Mesenchymal stem cell (in vitro differentiated cells and primary cell): ENCODE measurements around the gene ASTN2.

Experiments
- DNase-seq: peaks from one replicate; pipeline ENCODE4 v3.0.0-alpha.2; 2013
- H2AFZ ChIP-seq: one replicate; pipeline ENCODE4 v1.6.1; 2013; ENCODE audit warnings: low read depth, mild to moderate bottlenecking, control low read depth, inconsistent platforms, low read length, moderate library complexity
- H2AK5ac ChIP-seq: 2 replicates; pipeline ENCODE4 v1.6.1; 2013; ENCODE audit warnings: low read length, moderate library complexity, mild to moderate bottlenecking, inconsistent platforms; ENCODE audit not compliant: severe bottlenecking
- H2BK120ac ChIP-seq: one replicate; pipeline ENCODE4 v1.6.1; 2013; ENCODE audit warnings: low read depth, mild to moderate bottlenecking, inconsistent platforms, low read length, moderate library complexity
- H2BK12ac ChIP-seq, 2 experiments: one replicate each; pipeline ENCODE4 v1.6.1; 2013; ENCODE audit warnings: inconsistent platforms in 2 of 2, low read length in 2 of 2, mild to moderate bottlenecking in 2 of 2, moderate library complexity in 2 of 2, control low read depth in 1 of 2
- H2BK15ac ChIP-seq: one replicate; pipeline ENCODE4 v1.6.1; 2013; ENCODE audit warnings: mild to moderate bottlenecking, low read depth, inconsistent platforms; ENCODE audit not compliant: poor library complexity, severe bottlenecking
- H2BK5ac ChIP-seq: 2 replicates; pipeline ENCODE4 v1.6.1; 2013; ENCODE audit warnings: low read depth, mild to moderate bottlenecking, low read length, control low read depth, inconsistent platforms; ENCODE audit not compliant: poor library complexity, severe bottlenecking
- H3K14ac ChIP-seq, 2 experiments: one replicate each; pipeline ENCODE4 v1.6.1; 2013; ENCODE audit warnings: inconsistent platforms in 2 of 2, low read length in 2 of 2, control low read depth in 1 of 2, mild to moderate bottlenecking in 1 of 2, moderate library complexity in 1 of 2
- H3K18ac ChIP-seq, 2 experiments: one replicate each; pipeline ENCODE4 v1.6.1; 2013; ENCODE audit warnings: inconsistent platforms in 2 of 2, low read length in 2 of 2, control low read depth in 1 of 2, low read depth in 1 of 2, mild to moderate bottlenecking in 1 of 2
- H3K23ac ChIP-seq, 2 experiments: one replicate each; pipeline ENCODE4 v1.6.1; 2013; ENCODE audit warnings: inconsistent platforms in 2 of 2, low read length in 2 of 2, mild to moderate bottlenecking in 2 of 2, moderate library complexity in 2 of 2, control low read depth in 1 of 2
- H3K27ac ChIP-seq: 2 replicates; pipeline ENCODE4 v1.5.1; 2013; ENCODE audit warnings: mild to moderate bottlenecking, moderate library complexity, low read length, control low read depth, inconsistent platforms; ENCODE audit not compliant: poor library complexity, severe bottlenecking
- H3K27me3 ChIP-seq, 2 experiments: 2 replicates each; pipeline versions ENCODE4 v1.6.1 to v1.7.0; 2013; ENCODE audit warnings: low read length in 2 of 2, mild to moderate bottlenecking in 2 of 2, moderate library complexity in 2 of 2, control low read depth in 1 of 2, inconsistent platforms in 1 of 2; ENCODE audit not compliant: control insufficient read depth in 1 of 2, insufficient read depth in 1 of 2
- H3K36me3 ChIP-seq, 2 experiments: 2 replicates each; pipeline versions ENCODE4 v1.6.1 to v1.7.0; 2013; ENCODE audit warnings: low read length in 2 of 2, control low read depth in 1 of 2, inconsistent platforms in 1 of 2, low read depth in 1 of 2, mild to moderate bottlenecking in 1 of 2; ENCODE audit not compliant: insufficient read depth in 2 of 2, control insufficient read depth in 1 of 2
- H3K4ac ChIP-seq, 2 experiments: one replicate each; pipeline ENCODE4 v1.6.1; 2013; ENCODE audit warnings: inconsistent platforms in 2 of 2, low read length in 2 of 2, mild to moderate bottlenecking in 2 of 2, moderate library complexity in 2 of 2, control low read depth in 1 of 2, low read depth in 1 of 2
- H3K4me1 ChIP-seq: 2 replicates; pipeline ENCODE4 v1.6.1; 2013; ENCODE audit warnings: low read depth, low read length, control low read depth; ENCODE audit not compliant: control insufficient read depth, insufficient read depth
- H3K4me2 ChIP-seq: 2 replicates; pipeline ENCODE4 v1.6.1; 2013; ENCODE audit warnings: low read length, mild to moderate bottlenecking, inconsistent platforms; ENCODE audit not compliant: poor library complexity, severe bottlenecking
- H3K4me3 ChIP-seq, 2 experiments: 2 replicates each; pipeline versions ENCODE4 v1.5.1 to v1.7.0; 2013; ENCODE audit warnings: low read length in 2 of 2, mild to moderate bottlenecking in 2 of 2, control low read depth in 1 of 2, low read depth in 1 of 2; ENCODE audit not compliant: insufficient read depth in 1 of 2
- H3K79me1 ChIP-seq: replicated peaks from 2 replicates; pipeline ENCODE4 v1.6.1; 2013; ENCODE audit warnings: mild to moderate bottlenecking, control low read depth, low read length, inconsistent platforms; ENCODE audit not compliant: poor library complexity, severe bottlenecking
- H3K9ac ChIP-seq: 2 replicates; pipeline ENCODE4 v1.7.0; 2013; ENCODE audit warnings: mild to moderate bottlenecking, low read length, moderate library complexity
- H3K9me3 ChIP-seq: 2 replicates; pipeline ENCODE4 v1.7.0; 2013; ENCODE audit warnings: mild to moderate bottlenecking, low read length; ENCODE audit not compliant: control insufficient read depth
- H4K8ac ChIP-seq: one replicate; pipeline ENCODE4 v1.6.1; 2013; ENCODE audit warnings: inconsistent platforms, mild to moderate bottlenecking, low read length, moderate library complexity
- H4K91ac ChIP-seq: one replicate; pipeline ENCODE4 v1.6.1; 2013; ENCODE audit warnings: mild to moderate bottlenecking, low read length, inconsistent platforms
- WGBS: methylation state at CpG from one replicate; pipeline ENCODE4 v1.1.7; 2013; ENCODE audit warnings: mixed read lengths; 5-methylcytosine and 5-hydroxymethylcytosine counted together

Gene ASTN2

GRCh38 chr9:116464987-116465571 lies 949.8 kb downstream of the ASTN2 start:
- Histone ChIP-seq H3K79me1 (no peaks in the 10 kb centered on the region), H4K8ac (no peak overlapping the region), H3K27ac (no peak overlapping the region), H2BK15ac (no peak overlapping the region), H3K4me3 (no peak overlapping the region), H3K18ac (no peak overlapping the region), H3K4me1 (peaks cover 2% of the 10 kb centered on the region), H2BK5ac (no peak overlapping the region), H3K36me3 (peaks cover 0 to 7% of the 10 kb centered on the region in 2 experiments), H2BK120ac (no peak overlapping the region), H3K9me3 (no peaks in the 10 kb centered on the region), H2AK5ac (no peak overlapping the region), H2BK12ac (no peak overlapping the region), H3K27me3 (no peaks in the 10 kb centered on the region), H3K4ac (no peak overlapping the region), H3K4me2 (no peak overlapping the region), H3K14ac (no peak overlapping the region), H2AFZ (no peak overlapping the region), H4K91ac (no peak overlapping the region), H3K9ac (no peak overlapping the region), H3K23ac (no peak overlapping the region)
- WGBS = 88% methylated on average over 9 of the region's 12 CpGs
- DNase-seq = no peak

GRCh38 chr9:116464423-116464822 lies 950.4 kb downstream of the ASTN2 start:
- H2AK5ac ChIP-seq = no peak overlapping the region
- no peaks in the 10 kb centered on the region for H3K27me3 ChIP-seq
- H2BK12ac ChIP-seq = no peak overlapping the region
- no peak overlapping the region for H3K4ac ChIP-seq
- H3K9me3 ChIP-seq = no peaks in the 10 kb centered on the region
- no peak overlapping the region for H4K91ac ChIP-seq
- no peak overlapping the region for H2AFZ ChIP-seq
- H2BK5ac ChIP-seq = no peak overlapping the region
- peaks cover 0 to 6% of the 10 kb centered on the region in 2 experiments for H3K36me3 ChIP-seq
- H3K23ac ChIP-seq = no peak overlapping the region
- H3K79me1 ChIP-seq = no peaks in the 10 kb centered on the region
- H3K9ac ChIP-seq = no peak overlapping the region
- peaks cover 2% of the 10 kb centered on the region for H3K4me1 ChIP-seq
- no peak overlapping the region for H2BK120ac ChIP-seq
- H3K18ac ChIP-seq = no peak overlapping the region
- H4K8ac ChIP-seq = no peak overlapping the region
- H3K4me2 ChIP-seq = no peak overlapping the region
- H2BK15ac ChIP-seq = no peak overlapping the region
- no peak for DNase-seq
- no peak overlapping the region for H3K27ac ChIP-seq
- H3K4me3 ChIP-seq = no peak overlapping the region
- no peak overlapping the region for H3K14ac ChIP-seq

GRCh38 chr9:116461632-116462031 lies 953.2 kb downstream of the ASTN2 start:
- Histone ChIP-seq H2AK5ac (no peak overlapping the region), H3K79me1 (no peaks in the 10 kb centered on the region), H3K18ac (no peak overlapping the region), H2BK5ac (no peak overlapping the region), H3K14ac (no peak overlapping the region), H2BK12ac (no peak overlapping the region), H4K8ac (no peak overlapping the region), H3K4me1 (no peaks in the 10 kb centered on the region), H3K36me3 (peaks cover 0 to 2% of the 10 kb centered on the region in 2 experiments), H3K27me3 (no peaks in the 10 kb centered on the region), H2BK15ac (no peak overlapping the region), H3K4ac (no peak overlapping the region), H2BK120ac (no peak overlapping the region), H3K27ac (no peak overlapping the region), H3K4me2 (no peak overlapping the region), H3K9me3 (peaks cover 3% of the 10 kb centered on the region), H3K9ac (no peak overlapping the region), H3K4me3 (no peak overlapping the region), H4K91ac (no peak overlapping the region), H3K23ac (no peak overlapping the region), H2AFZ (no peak overlapping the region)
- 97% methylated on average over 3 of the region's 3 CpGs for WGBS
- no peak for DNase-seq

GRCh38 chr9:116460026-116460425 lies 954.8 kb downstream of the ASTN2 start:
- no peak overlapping the region for H3K9ac ChIP-seq
- no peak overlapping the region for H3K23ac ChIP-seq
- H3K4ac ChIP-seq = no peak overlapping the region
- WGBS = no CpG with 5 or more reads among the region's 2 CpGs
- DNase-seq = no peak
- H3K14ac ChIP-seq = no peak overlapping the region
- no peak overlapping the region for H2AFZ ChIP-seq
- H2BK15ac ChIP-seq = no peak overlapping the region
- no peak overlapping the region for H2BK5ac ChIP-seq
- H3K9me3 ChIP-seq = peaks cover 3% of the 10 kb centered on the region
- no peaks in the 10 kb centered on the region for H3K4me1 ChIP-seq
- no peaks in the 10 kb centered on the region for H3K27me3 ChIP-seq
- H3K18ac ChIP-seq = no peak overlapping the region
- no peaks in the 10 kb centered on the region for H3K36me3 ChIP-seq
- H3K79me1 ChIP-seq = no peaks in the 10 kb centered on the region
- H3K27ac ChIP-seq = no peak overlapping the region
- H2AK5ac ChIP-seq = no peak overlapping the region
- no peak overlapping the region for H2BK12ac ChIP-seq
- no peak overlapping the region for H4K91ac ChIP-seq
- no peak overlapping the region for H4K8ac ChIP-seq
- H2BK120ac ChIP-seq = no peak overlapping the region
- no peak overlapping the region for H3K4me3 ChIP-seq
- H3K4me2 ChIP-seq = no peak overlapping the region
